HepG2 (cell line): ENCODE results near the gene PRR19. TPM values are rescaled to one million over a fixed set of nuclear protein-coding genes. Genes with fewer than 3 reads are reported as not detected.

Experiments used
- CBX5 ChIP-seq: sonication (generic); formaldehyde crosslinking; IDR thresholded peaks from 2 replicates; pipeline ENCODE4 v1.4.0; 2020; ENCODE audit warnings: missing genetic modification reagents, borderline replicate concordance
- IKZF1 ChIP-seq: fragments of 450-650 bp; IDR thresholded peaks from 2 replicates; pipeline ENCODE4 v1.7.1; 2016
- MIXL1 ChIP-seq: IDR thresholded peaks from 2 replicates; pipeline ENCODE4 v1.6.1; 2016
- MXD4 ChIP-seq: IDR thresholded peaks from 2 replicates; pipeline ENCODE4 v1.6.1; 2016; ENCODE audit warnings: mild to moderate bottlenecking, missing biosample characterization, missing genetic modification reagents
- NFE2L2 ChIP-seq: fragments of 150-350 bp; IDR thresholded peaks from 2 replicates; pipeline ENCODE4 v1.6.1; 2014; ENCODE audit warnings: low read length
- NONO ChIP-seq, 2 experiments: fragments of 450-650 bp in 1 of 2; sonication (generic) in 1 of 2; formaldehyde crosslinking in 1 of 2; IDR thresholded peaks in 1 of 2; conservative IDR thresholded peaks in 1 of 2; 2 replicates each; pipeline versions ENCODE4 v1.6.1 to v1.8.0; 2017 to 2022; ENCODE audit warnings: mild to moderate bottlenecking in 1 of 2, missing genetic modification reagents in 1 of 2, moderate library complexity in 1 of 2
- RBM22 ChIP-seq: fragments of 200-400 bp; formaldehyde crosslinking; optimal IDR thresholded peaks from 2 replicates; pipeline ENCODE3; 2017; ENCODE audit warnings: mild to moderate bottlenecking, low read length, moderate library complexity
- ZBTB8A ChIP-seq: sonication (generic); formaldehyde crosslinking; IDR thresholded peaks from 2 replicates; pipeline ENCODE4 v1.4.0; 2020; ENCODE audit warnings: mild to moderate bottlenecking, low read depth, missing genetic modification reagents, borderline replicate concordance
- ZFP1 ChIP-seq: IDR thresholded peaks from 2 replicates; pipeline ENCODE4 v1.6.1; 2016
- ZNF547 ChIP-seq: sonication (generic); formaldehyde crosslinking; IDR thresholded peaks from 2 replicates; pipeline ENCODE4 v1.5.1; 2020; ENCODE audit warnings: mild to moderate bottlenecking, missing genetic modification reagents
- polyA plus RNA-seq, 8 experiments: library from polyadenylated mRNA; depleted of rRNA in 3 of 8; stranded (reverse) in 7 of 8; unstranded in 1 of 8; fragments of >200 nt; fragmentation: Illumina TruSeq in 4 of 8; extraction: Trizol in 4 of 8; gene quantifications; 2 replicates each; pipeline versions ENCODE4 v1.2.1 to v1.2.3, GENCODE V29; 2011 to 2016; ENCODE audit warnings: low read depth in 4 of 8, missing spikeins in 1 of 8, mixed read lengths in 1 of 8; ENCODE audit not compliant: insufficient read depth in 1 of 8
- total RNA-seq, 5 experiments: library from RNA; depleted of rRNA; stranded (reverse); fragments of >200 nt; fragmentation: Illumina TruSeq; extraction: Trizol; gene quantifications; 2 replicates each; pipeline ENCODE4 v1.2.3, GENCODE V29; 2016; ENCODE audit warnings: low read depth in 1 of 5
- TF ChIP-seq, protein P1 (sequence below): sonication (generic); formaldehyde crosslinking; IDR thresholded peaks from 2 replicates; pipeline ENCODE4 v1.9.0; 2021; ENCODE audit warnings: missing genetic modification reagents, borderline replicate concordance
- TF ChIP-seq, protein P2 (sequence below): sonication (generic); formaldehyde crosslinking; IDR thresholded peaks from 2 replicates; pipeline ENCODE4 v1.4.0; 2020; ENCODE audit warnings: mild to moderate bottlenecking, missing genetic modification reagents
- TF ChIP-seq, protein P3 (sequence below): sonication (generic); formaldehyde crosslinking; IDR thresholded peaks from 2 replicates; pipeline ENCODE4 v1.4.0; 2020; ENCODE audit warnings: missing genetic modification reagents
- TF ChIP-seq, protein P4 (sequence below): sonication (generic); formaldehyde crosslinking; conservative IDR thresholded peaks from 2 replicates; pipeline ENCODE4 v1.8.0; 2022; ENCODE audit warnings: low read depth, missing genetic modification reagents
- TF ChIP-seq, protein P5 (sequence below): sonication (generic); formaldehyde crosslinking; IDR thresholded peaks from 2 replicates; pipeline ENCODE4 v1.8.1; 2023; ENCODE audit warnings: mild to moderate bottlenecking, missing genetic modification reagents
- TF ChIP-seq, protein P6 (sequence below): sonication (generic); formaldehyde crosslinking; IDR thresholded peaks from 2 replicates; pipeline ENCODE4 v1.4.0; 2020; ENCODE audit warnings: missing genetic modification reagents

The PRR19 gene
- total and polyA plus RNA-seq, 2 of the 13 experiments (the other 11 are each of a cell fraction or from before 2014, with no cell fraction given) = 0.21 to 0.33 TPM

DNA sequence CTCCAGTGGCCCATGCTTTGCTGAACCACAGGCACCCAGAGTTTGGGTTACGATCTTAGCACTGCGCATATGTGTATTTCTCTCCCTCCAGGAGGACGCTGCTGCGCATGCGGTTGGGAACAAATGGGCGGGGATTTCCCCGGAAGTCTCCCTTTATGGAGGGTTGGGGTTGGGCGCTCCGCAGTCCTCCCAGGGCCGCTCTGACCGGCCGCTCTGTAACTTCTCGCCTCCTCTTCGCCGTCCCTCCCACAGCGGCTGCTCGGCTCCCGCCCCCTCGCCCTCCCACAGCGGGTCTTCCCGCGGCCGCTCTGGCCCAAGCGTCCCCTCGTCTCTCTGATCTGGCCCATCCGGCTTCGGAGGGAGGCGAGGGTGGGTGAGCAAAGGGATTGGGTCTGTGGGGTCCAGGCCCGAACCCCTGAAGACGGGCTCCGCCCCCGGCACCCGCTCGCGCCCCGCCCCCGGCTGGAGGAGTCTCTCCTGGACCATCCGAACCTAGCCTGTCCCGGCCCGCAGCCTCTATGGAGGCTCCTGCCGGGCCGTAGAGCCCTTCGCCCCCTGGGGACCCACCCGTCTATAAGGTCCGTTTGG lies 23.5 kb downstream of the PRR19 start, which contains the start of gene MEGF8 (continued):
- 0 out of 2 replicates have a peak, but pooled peaks have one; percentile 31 for TF ChIP-seq CBX5 (CRISPR knock-in tag)
- no peak for TF ChIP-seq ZBTB8A (CRISPR knock-in tag)
- TF ChIP-seq, protein P1, sequence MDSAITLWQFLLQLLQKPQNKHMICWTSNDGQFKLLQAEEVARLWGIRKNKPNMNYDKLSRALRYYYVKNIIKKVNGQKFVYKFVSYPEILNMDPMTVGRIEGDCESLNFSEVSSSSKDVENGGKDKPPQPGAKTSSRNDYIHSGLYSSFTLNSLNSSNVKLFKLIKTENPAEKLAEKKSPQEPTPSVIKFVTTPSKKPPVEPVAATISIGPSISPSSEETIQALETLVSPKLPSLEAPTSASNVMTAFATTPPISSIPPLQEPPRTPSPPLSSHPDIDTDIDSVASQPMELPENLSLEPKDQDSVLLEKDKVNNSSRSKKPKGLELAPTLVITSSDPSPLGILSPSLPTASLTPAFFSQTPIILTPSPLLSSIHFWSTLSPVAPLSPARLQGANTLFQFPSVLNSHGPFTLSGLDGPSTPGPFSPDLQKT = peak; percentile 37; the same call in 1 of the 2 replicates
- no peak for TF ChIP-seq NONO (IDR thresholded peaks at IDR 0.05)
- TF ChIP-seq NONO (CRISPR knock-in tag; conservative IDR thresholded peaks at IDR 0.05) = peak; percentile 47; the same call in 1 of the 2 replicates
- TF ChIP-seq, protein P2, sequence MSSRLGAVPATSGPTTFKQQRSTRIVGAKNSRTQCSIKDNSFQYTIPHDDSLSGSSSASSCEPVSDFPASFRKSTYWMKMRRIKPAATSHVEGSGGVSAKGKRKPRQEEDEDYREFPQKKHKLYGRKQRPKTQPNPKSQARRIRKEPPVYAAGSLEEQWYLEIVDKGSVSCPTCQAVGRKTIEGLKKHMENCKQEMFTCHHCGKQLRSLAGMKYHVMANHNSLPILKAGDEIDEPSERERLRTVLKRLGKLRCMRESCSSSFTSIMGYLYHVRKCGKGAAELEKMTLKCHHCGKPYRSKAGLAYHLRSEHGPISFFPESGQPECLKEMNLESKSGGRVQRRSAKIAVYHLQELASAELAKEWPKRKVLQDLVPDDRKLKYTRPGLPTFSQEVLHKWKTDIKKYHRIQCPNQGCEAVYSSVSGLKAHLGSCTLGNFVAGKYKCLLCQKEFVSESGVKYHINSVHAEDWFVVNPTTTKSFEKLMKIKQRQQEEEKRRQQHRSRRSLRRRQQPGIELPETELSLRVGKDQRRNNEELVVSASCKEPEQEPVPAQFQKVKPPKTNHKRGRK (CRISPR knock-in tag) = no peak
- no peak for TF ChIP-seq IKZF1
- no peak for TF ChIP-seq RBM22
- TF ChIP-seq, protein P3, sequence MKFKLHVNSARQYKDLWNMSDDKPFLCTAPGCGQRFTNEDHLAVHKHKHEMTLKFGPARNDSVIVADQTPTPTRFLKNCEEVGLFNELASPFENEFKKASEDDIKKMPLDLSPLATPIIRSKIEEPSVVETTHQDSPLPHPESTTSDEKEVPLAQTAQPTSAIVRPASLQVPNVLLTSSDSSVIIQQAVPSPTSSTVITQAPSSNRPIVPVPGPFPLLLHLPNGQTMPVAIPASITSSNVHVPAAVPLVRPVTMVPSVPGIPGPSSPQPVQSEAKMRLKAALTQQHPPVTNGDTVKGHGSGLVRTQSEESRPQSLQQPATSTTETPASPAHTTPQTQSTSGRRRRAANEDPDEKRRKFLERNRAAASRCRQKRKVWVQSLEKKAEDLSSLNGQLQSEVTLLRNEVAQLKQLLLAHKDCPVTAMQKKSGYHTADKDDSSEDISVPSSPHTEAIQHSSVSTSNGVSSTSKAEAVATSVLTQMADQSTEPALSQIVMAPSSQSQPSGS = no peak
- TF ChIP-seq MIXL1 (CRISPR knock-in tag) = peak; percentile 20; the same call in 1 of the 2 replicates
- TF ChIP-seq MXD4 = no peak
- TF ChIP-seq, protein P4, sequence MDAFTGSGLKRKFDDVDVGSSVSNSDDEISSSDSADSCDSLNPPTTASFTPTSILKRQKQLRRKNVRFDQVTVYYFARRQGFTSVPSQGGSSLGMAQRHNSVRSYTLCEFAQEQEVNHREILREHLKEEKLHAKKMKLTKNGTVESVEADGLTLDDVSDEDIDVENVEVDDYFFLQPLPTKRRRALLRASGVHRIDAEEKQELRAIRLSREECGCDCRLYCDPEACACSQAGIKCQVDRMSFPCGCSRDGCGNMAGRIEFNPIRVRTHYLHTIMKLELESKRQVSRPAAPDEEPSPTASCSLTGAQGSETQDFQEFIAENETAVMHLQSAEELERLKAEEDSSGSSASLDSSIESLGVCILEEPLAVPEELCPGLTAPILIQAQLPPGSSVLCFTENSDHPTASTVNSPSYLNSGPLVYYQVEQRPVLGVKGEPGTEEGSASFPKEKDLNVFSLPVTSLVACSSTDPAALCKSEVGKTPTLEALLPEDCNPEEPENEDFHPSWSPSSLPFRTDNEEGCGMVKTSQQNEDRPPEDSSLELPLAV = no peak
- TF ChIP-seq ZFP1 (CRISPR knock-in tag) = no peak
- TF ChIP-seq, protein P5, sequence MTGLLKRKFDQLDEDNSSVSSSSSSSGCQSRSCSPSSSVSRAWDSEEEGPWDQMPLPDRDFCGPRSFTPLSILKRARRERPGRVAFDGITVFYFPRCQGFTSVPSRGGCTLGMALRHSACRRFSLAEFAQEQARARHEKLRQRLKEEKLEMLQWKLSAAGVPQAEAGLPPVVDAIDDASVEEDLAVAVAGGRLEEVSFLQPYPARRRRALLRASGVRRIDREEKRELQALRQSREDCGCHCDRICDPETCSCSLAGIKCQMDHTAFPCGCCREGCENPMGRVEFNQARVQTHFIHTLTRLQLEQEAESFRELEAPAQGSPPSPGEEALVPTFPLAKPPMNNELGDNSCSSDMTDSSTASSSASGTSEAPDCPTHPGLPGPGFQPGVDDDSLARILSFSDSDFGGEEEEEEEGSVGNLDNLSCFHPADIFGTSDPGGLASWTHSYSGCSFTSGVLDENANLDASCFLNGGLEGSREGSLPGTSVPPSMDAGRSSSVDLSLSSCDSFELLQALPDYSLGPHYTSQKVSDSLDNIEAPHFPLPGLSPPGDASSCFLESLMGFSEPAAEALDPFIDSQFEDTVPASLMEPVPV (CRISPR knock-in tag) = peak; percentile 77; the same call in 1 of the 2 replicates
- no peak for TF ChIP-seq NFE2L2
- no peak for TF ChIP-seq ZNF547 (CRISPR knock-in tag)
- TF ChIP-seq, protein P6, sequence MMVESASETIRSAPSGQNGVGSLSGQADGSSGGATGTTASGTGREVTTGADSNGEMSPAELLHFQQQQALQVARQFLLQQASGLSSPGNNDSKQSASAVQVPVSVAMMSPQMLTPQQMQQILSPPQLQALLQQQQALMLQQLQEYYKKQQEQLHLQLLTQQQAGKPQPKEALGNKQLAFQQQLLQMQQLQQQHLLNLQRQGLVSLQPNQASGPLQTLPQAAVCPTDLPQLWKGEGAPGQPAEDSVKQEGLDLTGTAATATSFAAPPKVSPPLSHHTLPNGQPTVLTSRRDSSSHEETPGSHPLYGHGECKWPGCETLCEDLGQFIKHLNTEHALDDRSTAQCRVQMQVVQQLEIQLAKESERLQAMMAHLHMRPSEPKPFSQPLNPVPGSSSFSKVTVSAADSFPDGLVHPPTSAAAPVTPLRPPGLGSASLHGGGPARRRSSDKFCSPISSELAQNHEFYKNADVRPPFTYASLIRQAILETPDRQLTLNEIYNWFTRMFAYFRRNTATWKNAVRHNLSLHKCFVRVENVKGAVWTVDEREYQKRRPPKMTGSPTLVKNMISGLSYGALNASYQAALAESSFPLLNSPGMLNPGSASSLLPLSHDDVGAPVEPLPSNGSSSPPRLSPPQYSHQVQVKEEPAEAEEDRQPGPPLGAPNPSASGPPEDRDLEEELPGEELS (CRISPR knock-in tag) = no peak; the same call in 1 of the 2 replicates
